Stimulated activated CD8-positive, alpha-beta memory T cell treated with anti-CD3 and anti-CD28 coated beads, Interleukin-7, amount 100 ng/mL, for 48 hours (primary cell): ENCODE measurements around the gene FXYD3.

Source experiments
- DNase-seq, 2 donors: peaks; one replicate each; pipeline ENCODE4 v3.0.0-alpha.2; 2020; ENCODE audit warnings: low read depth in 1 of 2; ENCODE audit errors: extremely low read depth in 1 of 2

The FXYD3 gene

DNA sequence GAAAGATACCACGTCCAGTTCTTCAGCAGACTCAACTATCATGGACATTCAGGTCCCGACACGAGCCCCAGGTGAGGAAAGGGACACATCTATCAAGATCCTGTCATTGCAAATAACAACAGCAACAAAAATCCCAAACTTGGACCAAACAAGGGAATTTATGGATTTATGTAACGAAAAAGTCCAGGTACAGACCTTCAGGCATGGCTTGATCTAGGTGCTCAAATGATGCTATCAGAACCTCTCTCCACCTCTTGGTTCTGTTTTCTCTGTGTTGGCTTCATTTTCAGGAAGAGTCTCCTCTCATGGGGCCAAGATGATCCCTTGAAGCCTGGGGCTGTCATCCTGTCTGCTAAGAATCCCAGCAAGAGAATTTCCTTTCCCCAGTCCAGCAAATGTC is 41.8 kb downstream of the FXYD3 start:
- no peak for DNase-seq

DNA sequence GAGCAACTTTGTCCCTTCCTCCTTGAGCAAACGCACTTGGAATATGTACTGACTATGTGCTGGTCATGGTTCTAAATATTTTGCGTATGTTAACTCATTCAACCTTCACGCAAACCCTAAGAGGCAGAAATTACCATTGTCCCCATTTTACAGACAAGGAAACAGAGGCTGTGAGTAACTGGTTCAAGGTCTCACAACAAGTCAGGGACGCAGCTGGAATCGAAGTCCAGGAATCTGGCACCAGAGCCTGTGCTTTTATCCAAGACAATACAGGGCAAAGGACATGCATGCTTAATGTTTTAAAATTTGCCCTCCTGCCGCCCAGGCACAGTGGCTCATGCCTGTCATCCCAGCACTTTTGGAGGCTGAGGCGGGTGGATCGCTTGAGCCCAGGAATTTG is 44.0 kb downstream of the FXYD3 start:
- no peak for DNase-seq

DNA sequence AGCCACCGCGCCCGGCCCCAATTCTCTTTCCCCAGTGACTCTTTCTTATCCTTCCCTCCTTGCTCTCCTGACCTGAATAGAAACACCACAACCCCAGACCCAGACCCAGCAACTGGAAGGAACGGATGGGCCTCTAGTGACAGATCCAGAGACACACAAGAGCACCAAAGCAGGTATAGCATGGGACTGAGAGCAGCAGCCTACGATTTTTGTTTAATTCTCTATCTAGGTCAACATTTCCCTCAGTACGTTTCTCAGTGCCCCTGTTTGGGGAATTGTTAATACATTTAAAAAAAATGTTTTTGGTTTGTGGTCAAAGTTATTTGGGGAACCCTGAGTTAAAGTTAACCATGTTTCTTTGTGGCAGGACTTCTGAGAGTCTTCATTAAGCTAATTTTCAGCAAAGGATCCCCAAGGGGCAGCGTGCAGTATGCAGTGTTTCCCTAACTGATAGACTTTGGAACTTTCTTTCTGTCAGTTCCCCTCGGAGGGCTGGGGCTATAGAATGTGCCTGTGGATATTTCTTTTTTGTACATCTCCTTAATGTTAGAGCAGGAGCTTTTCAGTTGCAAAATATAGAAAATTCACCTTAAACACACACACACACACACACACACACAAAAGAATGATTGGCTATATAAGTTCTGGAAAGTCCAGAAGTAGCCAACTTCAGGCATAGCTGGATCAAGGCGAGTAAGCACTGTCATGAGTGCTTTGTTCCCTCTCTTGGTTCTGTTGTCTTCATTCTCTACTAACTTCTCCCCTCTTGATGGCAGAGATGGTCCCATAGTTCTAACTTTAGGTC is 45.2 kb downstream of the FXYD3 start:
- DNase-seq: no peak

DNA sequence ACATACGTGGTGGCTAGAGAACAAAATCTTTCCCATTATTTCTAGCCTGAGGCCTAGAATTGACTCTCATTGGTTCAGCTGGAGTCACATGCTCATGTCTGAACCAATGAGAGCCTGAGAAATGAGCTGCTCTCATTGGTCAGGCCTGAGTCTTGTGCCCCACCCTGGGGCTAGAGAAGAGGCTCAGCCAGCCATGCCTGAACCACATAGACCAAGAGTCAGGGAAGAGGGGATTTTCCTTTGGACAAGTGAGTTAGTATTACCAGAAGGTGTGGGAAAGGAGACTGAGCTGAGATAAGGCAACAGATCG is 45.8 kb downstream of the FXYD3 start:
- DNase-seq: no peak

DNA sequence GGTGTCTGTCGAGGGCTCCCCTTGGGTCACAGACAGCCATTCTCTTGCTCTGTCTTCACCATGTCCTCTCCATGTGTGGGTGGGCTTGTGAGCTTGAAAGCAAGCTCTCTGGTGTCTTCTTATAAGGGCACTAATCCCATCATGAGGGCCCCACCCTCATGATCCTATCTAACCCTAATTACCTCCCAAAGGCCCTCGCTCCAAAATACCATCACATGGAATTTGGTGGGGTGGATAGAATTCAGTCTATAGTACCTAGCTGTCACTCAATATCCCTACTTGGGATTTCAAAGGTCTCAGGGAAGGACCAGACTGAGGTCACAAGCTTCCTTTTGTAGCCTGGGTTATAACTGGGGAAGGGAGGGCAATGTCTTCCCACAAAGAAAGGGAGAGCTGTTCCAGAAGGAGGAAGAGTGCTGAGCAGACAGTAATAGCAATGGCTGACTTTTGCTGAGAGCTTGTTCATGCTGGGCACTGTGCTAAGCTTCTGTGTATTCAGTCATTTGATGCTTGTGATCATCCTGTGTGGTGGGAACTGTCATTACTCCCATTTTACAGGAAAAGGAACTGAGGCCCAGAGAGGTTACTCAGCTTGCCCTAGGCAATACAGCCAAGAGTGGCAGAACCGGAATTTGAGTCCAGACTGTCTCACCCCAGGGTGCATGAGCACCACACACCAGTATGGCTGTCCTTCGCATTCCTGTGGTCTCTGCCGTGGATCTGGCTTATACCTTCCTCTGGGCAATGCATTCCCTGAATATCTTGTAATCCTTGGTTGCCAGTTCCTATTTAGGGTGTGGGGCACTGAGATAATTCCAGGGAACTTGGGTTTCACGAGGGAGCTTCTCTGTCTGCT is 47.1 kb downstream of the FXYD3 start:
- DNase-seq: no peak

DNA sequence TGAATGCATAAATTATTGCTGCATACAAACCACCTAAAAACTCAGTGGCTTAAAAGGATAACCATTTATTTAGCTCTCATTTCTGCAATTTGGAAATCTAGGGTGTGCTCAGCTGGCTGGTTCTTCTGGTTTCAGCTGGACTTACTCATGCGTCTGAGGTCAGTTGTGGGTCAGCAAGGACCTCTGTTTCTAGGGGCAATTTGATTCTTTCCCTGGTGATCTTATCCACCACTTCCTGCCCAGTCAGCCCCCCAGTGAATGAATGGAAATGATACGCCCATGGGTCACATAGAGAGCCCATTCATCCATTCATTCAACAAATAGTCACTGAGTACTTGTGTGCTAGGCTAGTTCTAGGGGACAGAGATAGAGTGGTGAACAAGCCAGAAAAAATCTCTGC is 48.8 kb downstream of the FXYD3 start:
- DNase-seq: no peak

DNA sequence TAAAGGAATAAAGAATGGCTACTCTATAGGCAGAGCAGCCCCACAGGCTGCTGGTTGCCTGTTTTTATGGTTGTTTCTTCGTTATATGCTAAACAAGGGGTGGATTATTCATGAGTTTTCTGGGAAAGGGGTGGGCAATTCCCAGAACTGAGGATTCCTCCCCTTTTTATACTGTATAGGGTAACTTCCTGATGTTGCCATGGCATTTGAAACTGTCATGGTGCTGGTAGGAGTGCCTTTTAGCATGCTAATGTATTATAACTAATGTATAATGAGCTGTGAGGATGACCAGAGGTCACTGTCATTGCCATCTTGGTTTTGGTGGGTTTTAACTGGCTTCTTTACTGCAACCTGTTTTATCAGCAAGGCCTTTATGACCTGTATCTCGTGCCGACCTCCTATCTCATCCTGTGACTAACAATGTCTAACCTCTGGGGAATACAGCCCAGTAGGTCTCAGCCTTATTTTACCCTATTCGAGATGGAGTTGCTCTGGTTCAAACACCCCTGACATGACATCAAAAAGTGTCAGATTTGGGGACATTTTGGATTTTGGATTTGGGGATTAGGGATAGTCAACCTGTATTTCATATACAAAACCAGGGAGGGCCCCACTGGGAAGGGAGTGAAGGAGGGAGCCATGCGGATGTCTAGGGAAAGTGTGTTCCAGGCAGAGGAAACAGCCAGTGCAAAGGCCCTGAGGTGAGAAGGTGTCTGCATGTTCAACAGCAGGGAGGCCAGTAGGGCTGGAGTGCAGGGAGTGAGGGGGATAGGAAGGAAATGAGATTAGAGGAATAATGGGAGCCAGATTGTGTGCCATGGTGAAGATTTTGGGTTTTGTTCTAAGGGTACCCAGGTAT is 49.8 kb downstream of the FXYD3 start:
- no peak for DNase-seq

DNA sequence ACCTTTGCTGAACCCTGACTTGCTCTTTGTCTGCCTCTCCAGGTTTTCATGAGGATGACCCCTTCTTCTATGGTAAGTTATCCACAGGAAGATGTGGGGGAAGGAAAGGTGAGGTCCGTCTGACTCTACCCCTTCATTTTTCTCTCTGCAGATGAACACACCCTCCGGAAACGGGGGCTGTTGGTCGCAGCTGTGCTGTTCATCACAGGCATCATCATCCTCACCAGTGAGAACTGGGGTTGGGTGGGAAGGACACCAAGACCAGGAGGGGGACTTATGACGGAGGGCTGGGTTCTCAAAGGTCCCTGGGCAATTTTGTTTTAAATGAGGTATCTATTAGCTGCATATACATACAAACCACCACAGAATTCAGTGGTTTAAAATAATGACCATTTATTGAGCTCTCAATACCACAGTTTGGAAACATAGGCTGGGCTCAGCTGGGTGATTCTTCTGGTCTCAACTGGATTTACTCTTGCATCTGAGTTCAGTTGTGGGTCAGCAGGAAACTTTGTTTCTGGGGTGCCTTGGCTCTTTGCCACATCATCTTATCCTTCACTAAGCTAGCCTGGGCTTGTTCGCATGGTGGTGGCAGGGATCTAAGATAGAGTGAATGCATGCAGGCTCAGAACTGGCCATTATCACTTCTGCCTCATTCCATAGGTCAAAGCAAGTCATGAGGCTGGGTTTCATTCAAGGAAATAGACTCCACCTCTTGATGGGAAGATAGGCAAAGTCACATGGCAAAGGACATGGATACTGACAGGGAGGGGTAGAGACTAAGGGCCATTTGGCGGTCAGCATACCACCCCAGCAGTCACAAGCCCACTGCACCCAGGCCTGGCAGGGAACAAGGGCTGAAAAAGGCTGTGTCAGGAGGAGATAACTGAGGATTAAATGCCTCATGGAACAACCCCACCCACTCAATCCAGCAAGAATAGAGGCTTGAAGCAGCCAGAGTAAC is 50.8 kb downstream of the FXYD3 start:
- no peak for DNase-seq

DNA sequence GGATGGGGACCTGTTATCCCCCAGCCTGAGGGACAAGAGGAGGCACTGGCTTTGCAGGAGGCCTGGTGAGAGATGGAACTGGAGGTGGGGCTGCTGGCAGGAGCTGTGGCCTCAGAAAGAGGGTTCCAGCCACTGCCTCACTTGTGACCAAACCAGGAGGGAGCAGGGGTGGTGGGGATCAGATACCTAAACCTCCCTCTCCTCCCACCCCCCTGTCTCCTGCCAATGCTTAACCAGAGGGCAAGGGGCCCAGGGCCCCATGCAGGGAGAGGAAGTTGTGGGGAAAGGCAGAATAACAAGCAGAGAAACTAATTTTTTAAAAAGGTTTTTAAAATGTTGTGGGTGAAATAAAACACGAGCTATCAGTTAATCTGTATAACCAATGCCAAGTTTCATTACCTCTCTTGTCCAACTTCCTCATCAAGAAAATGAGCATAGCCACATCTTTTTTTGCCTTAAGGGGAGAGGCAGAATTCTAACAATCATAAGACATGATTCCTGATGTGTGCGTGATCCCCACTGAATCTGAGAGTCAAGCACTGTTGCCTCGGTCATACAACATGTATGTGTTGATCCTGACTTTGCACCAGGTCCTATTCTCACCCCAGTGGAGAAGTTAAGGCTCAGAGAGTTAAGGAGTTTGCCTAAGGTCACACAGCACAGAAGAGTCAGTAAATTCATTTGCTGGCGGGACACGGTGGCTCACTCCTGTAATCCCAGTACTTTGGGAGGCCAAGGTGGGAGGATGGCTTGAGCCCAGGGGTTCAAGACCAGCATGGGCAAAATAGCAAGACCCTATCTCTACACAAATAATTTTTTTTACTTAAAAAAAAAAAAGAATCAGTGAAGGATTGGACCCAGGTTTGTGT is 51.9 kb downstream of the FXYD3 start:
- DNase-seq: no peak

DNA sequence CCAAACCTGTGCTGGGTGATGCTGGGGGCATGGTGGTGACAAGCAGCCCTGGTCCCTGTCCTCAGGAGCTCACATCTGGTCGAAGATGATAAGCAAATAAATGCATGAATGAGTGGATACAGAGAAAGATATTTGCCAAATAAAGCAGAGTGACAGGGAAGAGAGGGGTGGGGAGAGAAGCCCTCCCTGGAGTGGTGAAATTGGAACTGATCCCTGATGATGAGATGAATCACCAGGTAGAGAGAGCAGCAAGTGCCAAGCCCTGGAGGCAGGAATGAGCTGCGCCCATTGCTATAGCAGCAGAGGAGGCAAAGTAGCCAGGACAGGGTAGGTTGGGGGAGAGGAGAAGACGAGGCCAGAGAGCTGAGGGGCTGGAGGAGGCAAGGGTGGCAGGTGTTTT is 52.6 kb downstream of the FXYD3 start:
- no peak for DNase-seq

DNA sequence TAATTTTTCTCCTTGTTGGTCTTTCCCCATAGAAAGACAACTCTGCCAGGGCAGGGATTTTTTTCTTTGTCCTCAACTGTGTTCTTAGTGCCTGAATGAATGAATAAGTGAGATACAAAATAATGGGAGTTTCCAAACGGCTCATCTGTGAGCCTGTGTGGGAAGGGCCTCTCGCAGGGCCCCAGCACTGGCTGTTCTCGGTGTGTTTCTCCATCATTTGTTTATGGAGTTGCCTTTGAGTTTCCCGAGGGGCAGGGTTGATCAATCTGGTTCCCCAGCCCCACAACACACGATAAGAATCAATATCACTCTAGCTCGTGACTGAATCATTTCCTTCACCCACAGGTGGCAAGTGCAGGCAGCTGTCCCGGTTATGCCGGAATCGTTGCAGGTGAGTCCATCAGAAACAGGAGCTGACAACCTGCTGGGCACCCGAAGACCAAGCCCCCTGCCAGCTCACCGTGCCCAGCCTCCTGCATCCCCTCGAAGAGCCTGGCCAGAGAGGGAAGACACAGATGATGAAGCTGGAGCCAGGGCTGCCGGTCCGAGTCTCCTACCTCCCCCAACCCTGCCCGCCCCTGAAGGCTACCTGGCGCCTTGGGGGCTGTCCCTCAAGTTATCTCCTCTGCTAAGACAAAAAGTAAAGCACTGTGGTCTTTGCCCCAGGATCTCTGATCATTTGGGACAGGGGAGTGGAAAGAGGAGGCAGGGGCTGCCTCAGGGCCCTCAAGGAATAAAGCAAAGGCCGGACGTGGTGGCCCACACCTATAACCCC is 53.8 kb downstream of the FXYD3 start:
- no peak for DNase-seq

DNA sequence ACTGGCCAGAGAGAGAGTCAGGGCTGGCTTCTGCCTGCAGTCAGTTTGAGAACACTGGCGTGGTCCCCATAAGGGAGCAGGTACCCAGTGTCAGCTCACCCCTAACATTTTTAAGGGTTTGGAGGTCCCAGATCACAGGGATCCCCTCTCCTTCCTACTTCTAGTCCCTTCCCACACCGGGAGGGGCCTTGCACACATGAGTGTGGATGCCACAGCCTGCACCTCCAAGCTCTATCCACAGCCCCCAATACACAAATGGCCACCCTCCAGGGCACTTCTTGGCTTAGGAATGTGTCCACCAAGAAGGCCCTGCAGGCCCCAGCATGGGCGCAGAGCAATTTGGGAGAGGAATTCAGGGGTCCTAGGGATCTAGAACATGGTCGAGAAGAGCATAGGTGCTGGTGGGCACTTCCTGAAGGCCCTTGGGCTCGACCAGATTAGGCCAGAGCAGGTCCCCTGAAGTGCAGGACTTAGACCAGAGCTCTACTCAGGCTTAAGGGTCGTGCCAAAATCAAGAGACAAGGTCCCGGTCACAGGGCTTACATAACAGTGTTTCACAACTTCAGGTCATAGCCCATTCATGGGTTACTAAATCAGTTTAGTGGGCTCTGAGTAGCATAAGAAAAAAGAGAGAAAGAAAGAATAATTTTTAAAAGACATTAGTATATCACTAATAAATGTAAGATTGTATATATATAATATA is 54.9 kb downstream of the FXYD3 start:
- DNase-seq: no peak

DNA sequence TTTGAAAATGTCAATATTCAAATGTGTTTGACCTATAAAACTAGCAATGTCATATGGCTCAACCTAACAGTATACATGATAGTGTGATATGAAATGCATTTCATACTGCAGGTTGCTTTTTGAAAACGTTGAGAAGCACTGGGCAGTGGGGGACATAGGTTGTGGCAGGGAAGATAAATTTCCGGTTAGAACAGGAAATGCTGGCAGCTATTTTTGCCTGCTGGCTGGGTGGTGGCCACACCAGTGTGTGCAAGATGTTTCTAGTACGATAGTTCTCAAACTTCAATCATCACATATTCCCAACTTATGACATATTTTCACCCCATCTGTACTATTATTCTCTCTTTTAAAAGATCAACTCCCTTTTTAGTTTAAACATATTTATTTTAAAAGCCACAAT is 56.1 kb downstream of the FXYD3 start:
- DNase-seq: no peak
